NCI-H82 (cell line): Measurements from ENCODE around the gene ATRX.

Source experiments
- DNase-seq: peaks from one replicate; lab custom pipeline; 2025; lab: John Stamatoyannopoulos, UW

ATRX gene

DNA sequence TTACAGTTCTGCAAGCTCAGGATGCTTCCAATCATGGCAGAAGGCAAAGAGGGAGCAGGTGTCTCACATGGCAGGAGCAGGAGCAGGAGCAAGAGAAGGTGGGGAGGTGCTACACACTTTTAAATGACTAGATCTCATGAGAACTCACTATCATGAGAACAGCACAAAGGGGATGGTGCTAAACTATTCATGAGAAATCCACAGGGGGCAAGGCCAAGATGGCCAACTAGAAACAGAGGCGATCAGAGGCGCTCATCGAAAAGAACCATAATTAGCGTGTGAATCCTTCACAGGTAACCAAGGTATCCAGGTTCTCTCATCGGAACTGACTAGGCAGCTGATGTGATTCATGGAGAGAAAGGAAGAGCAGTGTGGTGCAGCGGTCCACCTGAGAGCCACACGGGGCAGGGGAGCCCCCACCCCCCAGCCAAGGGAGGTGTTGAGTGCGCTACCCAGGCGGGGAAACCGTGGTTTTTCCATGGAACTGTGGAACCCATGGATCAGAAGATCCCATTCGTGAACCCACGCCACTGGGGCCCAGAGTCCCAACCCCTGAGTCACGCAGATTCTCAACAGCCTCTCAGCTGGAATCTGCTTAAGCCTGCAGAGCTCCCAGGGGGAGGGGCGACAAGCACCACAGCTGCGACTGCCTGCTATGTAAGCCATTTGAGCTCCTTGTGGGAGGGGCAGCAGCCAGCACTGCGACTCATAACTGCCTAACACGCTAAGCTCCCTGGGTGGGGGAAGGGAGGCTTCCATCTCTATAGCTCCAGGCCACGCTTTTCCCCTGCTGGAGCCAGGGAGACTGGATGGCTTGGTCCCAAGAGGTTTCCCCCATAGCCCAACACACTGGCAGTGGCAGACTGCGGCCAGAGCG, 292.1 kb downstream of the ATRX start:
- peak; percentile 98 for DNase-seq

DNA sequence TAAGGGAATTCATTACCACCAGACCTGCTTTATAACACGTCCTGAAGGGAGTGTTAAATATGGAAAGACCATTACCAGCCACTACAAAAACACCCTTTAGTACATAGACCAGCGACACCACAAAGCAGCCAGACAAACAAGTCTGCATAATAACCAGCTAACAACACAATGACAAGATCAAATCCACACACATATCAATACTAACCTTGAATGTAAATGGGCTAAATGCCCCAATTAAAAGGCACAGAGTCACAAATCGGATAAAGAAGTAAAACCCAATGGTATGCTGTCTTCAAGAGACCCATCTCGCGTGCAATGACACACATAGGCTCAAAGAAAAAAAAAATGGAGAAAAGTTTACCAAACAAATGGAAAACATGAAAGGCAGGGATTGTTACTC, 302.0 kb downstream of the ATRX start:
- DNase-seq: no peak

DNA sequence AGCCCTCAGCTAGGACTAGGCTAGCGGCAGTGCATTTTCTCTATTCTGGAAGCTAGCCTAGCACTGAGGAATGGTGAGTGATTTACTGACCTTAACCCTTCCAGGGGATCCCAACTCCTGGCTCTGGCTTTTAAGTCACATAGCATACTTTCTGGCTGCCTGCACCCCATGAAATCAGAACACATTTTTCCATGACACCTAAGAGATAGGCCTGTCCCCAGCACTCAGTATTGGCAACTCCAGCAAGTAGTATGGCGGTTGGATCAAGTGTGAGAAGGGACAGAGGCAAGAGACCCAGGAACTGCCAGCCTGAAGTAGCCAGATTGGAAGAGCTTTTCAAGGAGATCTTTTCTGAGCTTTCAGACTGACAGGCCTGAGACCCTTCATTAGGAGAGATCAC, 330.6 kb downstream of the ATRX start:
- no peak for DNase-seq
